H9 (cell line): ENCODE results near the gene KRTAP4-9. TPM values are rescaled to one million over a fixed set of nuclear protein-coding genes. Genes with fewer than 3 reads are reported as not detected.

Source experiments
- DNase-seq: peaks from one replicate; pipeline ENCODE4 v3.0.0-alpha.2; 2017
- H2AFZ ChIP-seq: one replicate; pipeline ENCODE4 v1.6.1; 2013; ENCODE audit warnings: mild to moderate bottlenecking, low read length, control low read depth, moderate library complexity
- H2AK5ac ChIP-seq: 2 replicates; pipeline ENCODE4 v1.6.1; 2013; ENCODE audit warnings: low read length, control low read depth, mixed read lengths; ENCODE audit not compliant: insufficient read length
- H2BK120ac ChIP-seq: one replicate; pipeline ENCODE4 v1.6.1; 2013; ENCODE audit warnings: low read depth, mild to moderate bottlenecking, low read length, control low read depth, inconsistent platforms; ENCODE audit not compliant: poor library complexity, severe bottlenecking
- H2BK12ac ChIP-seq: 2 replicates; pipeline ENCODE4 v1.6.1; 2013; ENCODE audit warnings: low read length, control low read depth, mixed read lengths, low read depth; ENCODE audit not compliant: insufficient read length
- H2BK15ac ChIP-seq: 2 replicates; pipeline ENCODE4 v1.6.1; 2013; ENCODE audit warnings: low read depth, low read length, control low read depth
- H2BK20ac ChIP-seq: one replicate; pipeline ENCODE4 v1.6.1; 2013; ENCODE audit warnings: low read depth, mild to moderate bottlenecking, low read length, control low read depth, inconsistent platforms; ENCODE audit not compliant: poor library complexity, severe bottlenecking
- H2BK5ac ChIP-seq: 2 replicates; pipeline ENCODE4 v1.6.1; 2013; ENCODE audit warnings: low read length, control low read depth, mixed read lengths; ENCODE audit not compliant: insufficient read length
- H3K14ac ChIP-seq: 2 replicates; pipeline ENCODE4 v1.6.1; 2013; ENCODE audit warnings: low read length, control low read depth; ENCODE audit not compliant: insufficient read depth
- H3K18ac ChIP-seq: 2 replicates; pipeline ENCODE4 v1.6.1; 2013; ENCODE audit warnings: low read depth, mild to moderate bottlenecking, mixed read lengths, low read length, control low read depth; ENCODE audit not compliant: insufficient read length
- H3K23ac ChIP-seq: 2 replicates; pipeline ENCODE4 v1.6.1; 2013; ENCODE audit warnings: low read length, control low read depth, mixed read lengths, low read depth; ENCODE audit not compliant: insufficient read length
- H3K23me2 ChIP-seq: 2 replicates; pipeline ENCODE4 v1.6.1; 2013; ENCODE audit warnings: low read depth, mild to moderate bottlenecking, mixed read lengths, low read length, control low read depth; ENCODE audit not compliant: insufficient read length, poor library complexity, severe bottlenecking
- H3K27ac ChIP-seq: 2 replicates; pipeline ENCODE4 v1.5.1; 2013; ENCODE audit warnings: low read length, control low read depth, mixed read lengths, low read depth; ENCODE audit not compliant: insufficient read length
- H3K27me3 ChIP-seq: 2 replicates; pipeline ENCODE4 v1.6.1; 2013; ENCODE audit warnings: low read length, control low read depth, inconsistent platforms; ENCODE audit not compliant: insufficient read depth
- H3K4ac ChIP-seq: 2 replicates; pipeline ENCODE4 v1.6.1; 2013; ENCODE audit warnings: low read depth, mild to moderate bottlenecking, control low read depth, inconsistent platforms, low read length, moderate library complexity
- H3K4me1 ChIP-seq: 2 replicates; pipeline ENCODE4 v1.6.1; 2013; ENCODE audit warnings: low read length, control low read depth, inconsistent platforms; ENCODE audit not compliant: insufficient read depth
- H3K4me2 ChIP-seq: 2 replicates; pipeline ENCODE4 v1.6.1; 2013; ENCODE audit warnings: low read length, control low read depth, mixed read lengths; ENCODE audit not compliant: insufficient read length, insufficient read depth
- H3K56ac ChIP-seq: 2 replicates; pipeline ENCODE4 v1.6.1; 2013; ENCODE audit warnings: low read depth, mild to moderate bottlenecking, mixed read lengths, low read length, control low read depth; ENCODE audit not compliant: insufficient read length
- H3K79me1 ChIP-seq: 2 replicates; pipeline ENCODE4 v1.6.1; 2013; ENCODE audit warnings: low read depth, mild to moderate bottlenecking, moderate library complexity, low read length, control low read depth, inconsistent platforms; ENCODE audit not compliant: insufficient read depth, poor library complexity, severe bottlenecking
- H3K79me2 ChIP-seq: 2 replicates; pipeline ENCODE4 v1.6.1; 2013; ENCODE audit warnings: low read length, control low read depth, inconsistent platforms; ENCODE audit not compliant: insufficient read depth
- H3K9ac ChIP-seq: 2 replicates; pipeline ENCODE4 v1.6.1; 2013; ENCODE audit warnings: low read length, control low read depth, mixed read lengths; ENCODE audit not compliant: insufficient read length; ENCODE audit errors: extremely low read depth
- H3K9me3 ChIP-seq: one replicate; pipeline ENCODE4 v1.6.1; 2013; ENCODE audit warnings: low read depth, low read length, inconsistent platforms; ENCODE audit not compliant: control insufficient read depth
- H3T11ph ChIP-seq: one replicate; pipeline ENCODE4 v1.6.1; 2013; ENCODE audit warnings: mild to moderate bottlenecking, low read length, control low read depth, inconsistent platforms
- H4K20me1 ChIP-seq: one replicate; pipeline ENCODE4 v1.6.1; 2013; ENCODE audit not compliant: control insufficient read depth, insufficient read length, insufficient read depth
- H4K5ac ChIP-seq: 2 replicates; pipeline ENCODE4 v1.6.1; 2013; ENCODE audit warnings: low read depth, mild to moderate bottlenecking, mixed read lengths, low read length, control low read depth; ENCODE audit not compliant: insufficient read length
- H4K8ac ChIP-seq: replicated peaks from 2 replicates; pipeline ENCODE4 v1.6.1; 2013; ENCODE audit warnings: low read length, control low read depth, mixed read lengths, low read depth; ENCODE audit not compliant: insufficient read length
- H4K91ac ChIP-seq: 2 replicates; pipeline ENCODE4 v1.6.1; 2013; ENCODE audit warnings: low read depth, mild to moderate bottlenecking, moderate library complexity, mixed read lengths, low read length, control low read depth; ENCODE audit not compliant: insufficient read length
- H3K27ac Mint-ChIP-seq, 3 experiments: 2 replicates in 2 of 3; 3 replicates in 1 of 3; pipeline ENCODE4 v1.8.0; 2020 to 2021; ENCODE audit warnings: mixed read lengths in 3 of 3, mild to moderate bottlenecking in 1 of 3, moderate library complexity in 1 of 3
- H3K27me3 Mint-ChIP-seq: 2 replicates; pipeline ENCODE4 v1.8.0; 2021; ENCODE audit warnings: low read depth, mild to moderate bottlenecking, moderate library complexity, mixed read lengths
- H3K36me3 Mint-ChIP-seq, 3 experiments: 2 replicates in 2 of 3; 3 replicates in 1 of 3; pipeline ENCODE4 v1.8.0; 2020 to 2021; ENCODE audit warnings: low read depth in 3 of 3, mixed read lengths in 3 of 3; ENCODE audit not compliant: insufficient read depth in 1 of 3
- H3K4me1 Mint-ChIP-seq, 2 experiments: 2 replicates each; pipeline ENCODE4 v1.8.0; 2020; ENCODE audit warnings: mixed read lengths in 2 of 2
- H3K4me3 Mint-ChIP-seq, 2 experiments: 2 replicates in 1 of 2; 3 replicates in 1 of 2; pipeline ENCODE4 v1.8.0; 2020 to 2021; ENCODE audit warnings: mild to moderate bottlenecking in 2 of 2, mixed read lengths in 2 of 2, moderate library complexity in 1 of 2
- H3K9me3 Mint-ChIP-seq, 2 experiments: 2 replicates in 1 of 2; 3 replicates in 1 of 2; pipeline ENCODE4 v1.8.0; 2020; ENCODE audit warnings: mild to moderate bottlenecking in 2 of 2, mixed read lengths in 2 of 2, moderate library complexity in 1 of 2
- CTCF ChIP-seq: fragments of 200-600 bp; sonication (generic); conservative IDR thresholded peaks from 3 replicates; pipeline ENCODE4 v1.8.0; 2021; ENCODE audit warnings: antibody characterized with exemption, mild to moderate bottlenecking
- WGBS: extraction: QIAGEN DNeasy Blood & Tissue Kit; methylation state at CpG from one replicate; pipeline ENCODE4 v1.1.7; 2013; ENCODE audit warnings: missing lambda C conversion rate, low lambda C conversion rate, mixed read lengths; ENCODE audit not compliant: insufficient read length; ENCODE audit errors: extremely low coverage; 5-methylcytosine and 5-hydroxymethylcytosine counted together
- total RNA-seq: library from RNA; stranded (reverse); gene quantifications from 2 replicates; pipeline ENCODE4 v1.2.1, GENCODE V29; 2021

The KRTAP4-9 gene
- total RNA-seq, 1 experiment from 2014 or later = not detected

- H2BK5ac ChIP-seq = no peak overlapping the region
- no peak overlapping the region for H3K14ac ChIP-seq
- no peak overlapping the region for H3K56ac ChIP-seq
- no peak overlapping the region for H3K4me2 ChIP-seq
- no peak overlapping the region for H4K8ac ChIP-seq
- H3K79me2 ChIP-seq = no peaks in the 10 kb centered on the region
- H3K27me3 ChIP-seq = no peaks in the 10 kb centered on the region
- no peak overlapping the region; a peak in 1 of 7 replicates for H3K27ac Mint-ChIP-seq
- no peak overlapping the region for H3K27ac ChIP-seq
- DNase-seq = no peak
- H4K20me1 ChIP-seq = no peaks in the 10 kb centered on the region
- no peak overlapping the region for H3T11ph ChIP-seq
- H2AFZ ChIP-seq = no peak overlapping the region
- H2BK15ac ChIP-seq = no peak overlapping the region
- H2BK120ac ChIP-seq = no peak overlapping the region
- 0 out of 4 replicates have a peak, but pooled peaks cover 0 to 5% of the 10 kb centered on the region in 2 experiments for H3K4me1 Mint-ChIP-seq
- H3K4me1 ChIP-seq = no peaks in the 10 kb centered on the region
- no peak overlapping the region for H3K4me3 Mint-ChIP-seq
- H3K18ac ChIP-seq = no peak overlapping the region
- TF ChIP-seq CTCF = no peak
- no peaks in the 10 kb centered on the region for H3K27me3 Mint-ChIP-seq
- H2AK5ac ChIP-seq = no peak overlapping the region
- no peak overlapping the region for H4K5ac ChIP-seq
- H3K23ac ChIP-seq = no peak overlapping the region
- H3K36me3 Mint-ChIP-seq = no peaks in the 10 kb centered on the region
- H2BK20ac ChIP-seq = no peak overlapping the region
- no peak overlapping the region for H3K4ac ChIP-seq
- H4K91ac ChIP-seq = no peak overlapping the region
- no peak overlapping the region for H2BK12ac ChIP-seq
- no peaks in the 10 kb centered on the region for H3K23me2 ChIP-seq
- no peaks in the 10 kb centered on the region for H3K79me1 ChIP-seq
- H3K9me3 Mint-ChIP-seq = no peaks in the 10 kb centered on the region
- WGBS = no CpG with 5 or more reads among the region's 3 CpGs
- no peak overlapping the region for H3K9ac ChIP-seq
- H3K9me3 ChIP-seq = no peaks in the 10 kb centered on the region
Measured at GRCh38 chr17:41069031-41069430, 36.2 kb upstream of the KRTAP4-9 start.
